ENCODE data around the gene CBY3.

The CBY3 gene

DNA sequence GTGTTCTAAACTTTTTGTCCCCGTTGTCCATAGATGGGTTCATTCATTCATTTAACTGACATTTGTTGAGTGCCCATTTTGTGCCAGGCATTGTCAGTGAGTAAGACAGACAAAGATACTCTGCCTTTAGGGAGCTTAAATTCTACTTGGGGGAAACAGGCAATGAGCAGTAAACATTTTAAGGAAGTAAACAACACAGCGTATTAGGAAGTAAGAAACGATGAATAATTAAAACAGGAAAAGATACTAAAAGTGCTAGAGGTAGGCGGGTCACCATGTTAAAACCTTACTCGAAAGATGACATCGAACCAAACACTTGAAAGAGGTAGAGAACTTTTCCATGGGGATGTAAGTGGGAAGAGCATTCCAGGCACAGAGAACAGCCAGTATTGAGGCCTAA, 46.3 kb upstream of the CBY3 start:
- Histone ChIP-seq H3K4me1 (ENCODE audit: low read depth, poor library complexity, severe bottlenecking) (peaks cover 17% of the 10 kb centered on the region), H3K27ac (no peak overlapping the region; the same call in 1 of the 2 replicates), H3K36me3 (ENCODE audit: insufficient read depth) (0 out of 2 replicates have a peak, but pooled peaks cover 11% of the 10 kb centered on the region), H3K4me3 (IDR thresholded peaks at IDR 0.05; ENCODE audit: insufficient read depth, low read depth, low read length) (no peak overlapping the region), H3K4me2 (no peak overlapping the region), H3K79me2 (ENCODE audit: insufficient read depth, low read depth) (no peaks in the 10 kb centered on the region), H2AFZ (ENCODE audit: low read depth) (no peak overlapping the region), H4K20me1 (ENCODE audit: insufficient read depth) (no peaks in the 10 kb centered on the region), H3K27me3 (ENCODE audit: insufficient read depth, low read depth) (no peaks in the 10 kb centered on the region), H3K9ac (no peak overlapping the region)
- TF ChIP-seq, protein P1, sequence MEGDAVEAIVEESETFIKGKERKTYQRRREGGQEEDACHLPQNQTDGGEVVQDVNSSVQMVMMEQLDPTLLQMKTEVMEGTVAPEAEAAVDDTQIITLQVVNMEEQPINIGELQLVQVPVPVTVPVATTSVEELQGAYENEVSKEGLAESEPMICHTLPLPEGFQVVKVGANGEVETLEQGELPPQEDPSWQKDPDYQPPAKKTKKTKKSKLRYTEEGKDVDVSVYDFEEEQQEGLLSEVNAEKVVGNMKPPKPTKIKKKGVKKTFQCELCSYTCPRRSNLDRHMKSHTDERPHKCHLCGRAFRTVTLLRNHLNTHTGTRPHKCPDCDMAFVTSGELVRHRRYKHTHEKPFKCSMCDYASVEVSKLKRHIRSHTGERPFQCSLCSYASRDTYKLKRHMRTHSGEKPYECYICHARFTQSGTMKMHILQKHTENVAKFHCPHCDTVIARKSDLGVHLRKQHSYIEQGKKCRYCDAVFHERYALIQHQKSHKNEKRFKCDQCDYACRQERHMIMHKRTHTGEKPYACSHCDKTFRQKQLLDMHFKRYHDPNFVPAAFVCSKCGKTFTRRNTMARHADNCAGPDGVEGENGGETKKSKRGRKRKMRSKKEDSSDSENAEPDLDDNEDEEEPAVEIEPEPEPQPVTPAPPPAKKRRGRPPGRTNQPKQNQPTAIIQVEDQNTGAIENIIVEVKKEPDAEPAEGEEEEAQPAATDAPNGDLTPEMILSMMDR (conservative IDR thresholded peaks at IDR 0.05; ENCODE audit: low read depth, low read length): no peak

DNA sequence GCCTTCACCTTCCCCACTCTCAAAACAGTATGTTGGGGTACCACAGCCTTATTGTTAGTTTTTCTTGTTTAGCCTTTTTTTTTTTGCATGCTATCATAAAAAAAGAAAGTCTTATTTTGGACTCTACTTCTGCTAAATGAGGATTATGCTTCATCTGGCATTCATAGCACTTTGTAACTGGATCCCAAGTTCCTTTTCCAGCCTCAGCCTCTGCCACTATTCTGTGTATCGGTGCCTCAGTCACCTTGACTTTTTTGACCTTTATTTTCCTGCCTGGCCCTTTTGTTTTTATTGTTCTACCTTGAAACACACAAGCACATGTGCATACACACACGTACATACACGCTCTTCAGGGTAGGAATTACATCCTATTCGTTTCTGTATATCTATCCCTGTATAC, 43.3 kb upstream of the CBY3 start:
- Histone ChIP-seq H3K9ac (no peak overlapping the region), H3K36me3 (ENCODE audit: insufficient read depth) (peaks cover 13% of the 10 kb centered on the region; the same call in 1 of the 2 replicates), H3K4me2 (no peak overlapping the region), H3K4me1 (ENCODE audit: low read depth, poor library complexity, severe bottlenecking) (no peaks in the 10 kb centered on the region), H3K27me3 (ENCODE audit: insufficient read depth, low read depth) (no peaks in the 10 kb centered on the region), H3K4me3 (IDR thresholded peaks at IDR 0.05; ENCODE audit: insufficient read depth, low read depth, low read length) (no peak overlapping the region), H2AFZ (ENCODE audit: low read depth) (no peak overlapping the region), H4K20me1 (ENCODE audit: insufficient read depth) (no peaks in the 10 kb centered on the region), H3K27ac (no peak overlapping the region), H3K79me2 (ENCODE audit: insufficient read depth, low read depth) (no peaks in the 10 kb centered on the region)
- TF ChIP-seq, protein P1 (conservative IDR thresholded peaks at IDR 0.05; ENCODE audit: low read depth, low read length): no peak

DNA sequence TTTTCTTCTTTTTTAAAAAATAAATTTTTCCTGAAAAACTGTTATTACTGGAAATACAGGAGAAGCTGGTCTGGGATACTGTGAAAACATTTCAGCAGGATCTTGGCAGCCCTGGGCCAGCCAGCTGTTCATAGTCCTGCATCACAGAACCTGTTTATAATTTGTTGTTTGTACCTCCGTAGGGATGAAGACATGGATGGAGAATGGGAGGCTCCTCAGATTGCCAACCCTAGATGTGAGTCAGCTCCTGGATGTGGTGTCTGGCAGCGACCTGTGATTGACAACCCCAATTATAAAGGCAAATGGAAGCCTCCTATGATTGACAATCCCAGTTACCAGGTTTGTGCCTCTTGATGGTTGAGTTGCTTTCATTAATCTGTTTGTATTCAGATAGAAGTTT, 39.4 kb upstream of the CBY3 start:
- no peaks in the 10 kb centered on the region for H4K20me1 ChIP-seq (ENCODE audit: insufficient read depth)

DNA sequence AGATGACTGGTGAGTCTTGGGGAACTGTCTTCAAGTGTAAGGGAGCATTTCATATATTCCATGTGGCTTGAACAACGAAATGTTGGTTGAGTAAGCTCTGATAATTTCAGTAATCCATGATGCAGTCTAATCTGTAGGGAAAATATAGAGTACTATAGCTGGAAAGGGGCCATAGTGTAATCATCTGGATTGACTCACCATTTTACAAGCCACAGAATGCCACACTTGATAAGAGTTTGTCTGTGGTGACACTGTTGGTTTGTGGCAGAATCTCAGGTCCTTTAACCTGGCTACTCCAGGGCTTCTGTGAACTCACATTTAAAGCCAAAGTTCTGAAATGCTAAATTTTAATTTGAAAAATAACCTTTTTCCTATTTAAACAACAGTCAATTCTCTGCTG, 35.5 kb upstream of the CBY3 start:
- H3K36me3 ChIP-seq (ENCODE audit: insufficient read depth): peaks cover 6% of the 10 kb centered on the region; the same call in 1 of the 2 replicates
- no peaks in the 10 kb centered on the region for H3K4me1 ChIP-seq (ENCODE audit: low read depth, poor library complexity, severe bottlenecking)
- H3K27me3 ChIP-seq (ENCODE audit: insufficient read depth, low read depth): no peaks in the 10 kb centered on the region
- H3K9ac ChIP-seq: no peak overlapping the region
- H3K4me3 ChIP-seq (IDR thresholded peaks at IDR 0.05; ENCODE audit: insufficient read depth, low read depth, low read length): no peak overlapping the region
- no peak overlapping the region for H3K27ac ChIP-seq
- H2AFZ ChIP-seq (ENCODE audit: low read depth): no peak overlapping the region
- H3K4me2 ChIP-seq: no peak overlapping the region
- H3K79me2 ChIP-seq (ENCODE audit: insufficient read depth, low read depth): peaks cover 7% of the 10 kb centered on the region; the same call in 1 of the 2 replicates
- TF ChIP-seq, protein P1 (conservative IDR thresholded peaks at IDR 0.05; ENCODE audit: low read depth, low read length): no peak
- H4K20me1 ChIP-seq (ENCODE audit: insufficient read depth): no peaks in the 10 kb centered on the region

More for the DNA sequence above, 39.4 kb upstream of the CBY3 start:
- Histone ChIP-seq H3K79me2 (ENCODE audit: insufficient read depth, low read depth) (no peaks in the 10 kb centered on the region), H3K4me1 (ENCODE audit: low read depth, poor library complexity, severe bottlenecking) (no peaks in the 10 kb centered on the region), H2AFZ (ENCODE audit: low read depth) (no peak overlapping the region), H3K9ac (no peak overlapping the region), H3K4me2 (no peak overlapping the region), H3K36me3 (ENCODE audit: insufficient read depth) (peaks cover 6% of the 10 kb centered on the region; the same call in 1 of the 2 replicates), H3K27me3 (ENCODE audit: insufficient read depth, low read depth) (no peaks in the 10 kb centered on the region), H3K4me3 (IDR thresholded peaks at IDR 0.05; ENCODE audit: insufficient read depth, low read depth, low read length) (no peak overlapping the region), H3K27ac (no peak overlapping the region)
- TF ChIP-seq, protein P1 (conservative IDR thresholded peaks at IDR 0.05; ENCODE audit: low read depth, low read length): no peak

Data from KMS-11 (cell line).